ENCODE measurements around the gene MYO5A. TPM values are rescaled to one million over a fixed set of nuclear protein-coding genes. Genes with fewer than 3 reads are reported as not detected.

The MYO5A gene
- total RNA-seq, 1 experiment from 2014 or later, result 17.6 TPM

DNA sequence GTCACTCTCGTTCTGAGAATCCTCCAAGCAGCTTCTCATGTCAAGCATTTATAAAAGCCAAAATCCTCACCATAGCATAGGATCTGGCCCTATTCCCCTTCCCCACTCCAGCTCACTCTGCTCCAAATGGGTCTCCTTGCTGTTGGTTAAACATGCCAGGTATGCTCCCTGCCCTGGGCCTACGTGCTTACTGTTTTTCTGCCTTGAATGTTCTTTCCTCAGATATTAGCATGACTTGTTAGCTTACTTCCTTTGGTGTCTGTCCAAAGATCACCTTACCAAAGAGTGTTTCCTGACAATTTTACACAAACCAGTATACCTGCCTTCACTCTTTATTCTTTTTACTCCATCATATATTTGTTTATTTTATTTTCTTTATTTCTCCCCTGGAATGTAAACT, 200.0 kb downstream of the MYO5A start:
- DNase-seq (ENCODE audit: low read depth, low spot score), result no peak
- POLR2A ChIA-PET, result no interaction called here
- Histone ChIP-seq H3K36me3 (ENCODE audit: control insufficient read depth in 1 of 2, insufficient read depth in 2 of 2, low read length in 2 of 2) (no peaks in the 10 kb centered on the region), H3K4me3 (replicated peaks in 1 of 2; ENCODE audit: low read depth in 1 of 2, low read length in 2 of 2) (no peak overlapping the region), H3K79me2 (ENCODE audit: insufficient read depth, low read length) (no peaks in the 10 kb centered on the region), H3K4me2 (ENCODE audit: low read length) (no peak overlapping the region), H3K9ac (ENCODE audit: low read length) (no peak overlapping the region), H3K4me1 (ENCODE audit: control insufficient read depth in 1 of 2, insufficient read depth in 2 of 2, low read length in 2 of 2) (peaks cover 0 to 2% of the 10 kb centered on the region in 2 experiments; a peak in 1 of 4 replicates), H3K27me3 (ENCODE audit: insufficient read depth, low read length) (no peaks in the 10 kb centered on the region), H3K9me3 (ENCODE audit: control insufficient read depth in 1 of 2, insufficient read depth in 1 of 2, low read depth in 1 of 2, low read length in 2 of 2) (no peaks in the 10 kb centered on the region), H4K20me1 (ENCODE audit: insufficient read depth) (no peaks in the 10 kb centered on the region), H3K27ac (ENCODE audit: low read depth, low read length) (no peak overlapping the region), H2AFZ (ENCODE audit: low read depth, low read length, poor library complexity, severe bottlenecking) (no peak overlapping the region), H3K9me2 (ENCODE audit: insufficient read depth) (no peaks in the 10 kb centered on the region)
- CTCF ChIA-PET, result no interaction called here
- RAD21 ChIA-PET (ENCODE audit: low non-redundant PET in 1 of 2, low total read pairs in 2 of 2, uncharacterized antibody in 2 of 2, unreplicated experiment in 2 of 2), result no interaction called here
- BruUV-seq (replicated peaks), result no TSS peak
- no peak for ATAC-seq
- TF ChIP-seq ZNF274 (IDR thresholded peaks at IDR 0.05; ENCODE audit: low read depth, low read length) (no peak), RAD21 (IDR thresholded peaks at IDR 0.05; ENCODE audit: low read depth) (no peak), POLR2AphosphoS5 (IDR thresholded peaks at IDR 0.05; ENCODE audit: low read depth, low read length) (no peak), CEBPB (IDR thresholded peaks at IDR 0.05; ENCODE audit: low read depth) (no peak), EZH2phosphoT487 (IDR thresholded peaks at IDR 0.05; ENCODE audit: borderline replicate concordance) (no peak), ELF1 (IDR thresholded peaks at IDR 0.05; ENCODE audit: borderline replicate concordance, low read depth) (no peak), SIN3A (IDR thresholded peaks at IDR 0.05; ENCODE audit: low read depth) (no peak), POLR2A (IDR thresholded peaks at IDR 0.05; ENCODE audit: borderline replicate concordance, extremely low read depth, insufficient read depth, insufficient read length) (no peak), EZH2 (IDR thresholded peaks at IDR 0.05) (no peak), SRF (IDR thresholded peaks at IDR 0.05; ENCODE audit: low read depth) (no peak), FOSL1 (IDR thresholded peaks at IDR 0.05; ENCODE audit: low read depth) (no peak), YY1 (IDR thresholded peaks at IDR 0.05; ENCODE audit: extremely low read depth, insufficient replicate concordance, low read depth, low read length) (no peak), SP1 (IDR thresholded peaks at IDR 0.05; ENCODE audit: low read depth) (no peak), CBX3 (IDR thresholded peaks at IDR 0.05; ENCODE audit: low read depth) (no peak), EGR1 (IDR thresholded peaks at IDR 0.05; ENCODE audit: low read depth) (no peak)
- TF ChIP-seq, protein P1, sequence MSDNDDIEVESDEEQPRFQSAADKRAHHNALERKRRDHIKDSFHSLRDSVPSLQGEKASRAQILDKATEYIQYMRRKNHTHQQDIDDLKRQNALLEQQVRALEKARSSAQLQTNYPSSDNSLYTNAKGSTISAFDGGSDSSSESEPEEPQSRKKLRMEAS (IDR thresholded peaks at IDR 0.05), result no peak
- TF ChIP-seq, protein P2, sequence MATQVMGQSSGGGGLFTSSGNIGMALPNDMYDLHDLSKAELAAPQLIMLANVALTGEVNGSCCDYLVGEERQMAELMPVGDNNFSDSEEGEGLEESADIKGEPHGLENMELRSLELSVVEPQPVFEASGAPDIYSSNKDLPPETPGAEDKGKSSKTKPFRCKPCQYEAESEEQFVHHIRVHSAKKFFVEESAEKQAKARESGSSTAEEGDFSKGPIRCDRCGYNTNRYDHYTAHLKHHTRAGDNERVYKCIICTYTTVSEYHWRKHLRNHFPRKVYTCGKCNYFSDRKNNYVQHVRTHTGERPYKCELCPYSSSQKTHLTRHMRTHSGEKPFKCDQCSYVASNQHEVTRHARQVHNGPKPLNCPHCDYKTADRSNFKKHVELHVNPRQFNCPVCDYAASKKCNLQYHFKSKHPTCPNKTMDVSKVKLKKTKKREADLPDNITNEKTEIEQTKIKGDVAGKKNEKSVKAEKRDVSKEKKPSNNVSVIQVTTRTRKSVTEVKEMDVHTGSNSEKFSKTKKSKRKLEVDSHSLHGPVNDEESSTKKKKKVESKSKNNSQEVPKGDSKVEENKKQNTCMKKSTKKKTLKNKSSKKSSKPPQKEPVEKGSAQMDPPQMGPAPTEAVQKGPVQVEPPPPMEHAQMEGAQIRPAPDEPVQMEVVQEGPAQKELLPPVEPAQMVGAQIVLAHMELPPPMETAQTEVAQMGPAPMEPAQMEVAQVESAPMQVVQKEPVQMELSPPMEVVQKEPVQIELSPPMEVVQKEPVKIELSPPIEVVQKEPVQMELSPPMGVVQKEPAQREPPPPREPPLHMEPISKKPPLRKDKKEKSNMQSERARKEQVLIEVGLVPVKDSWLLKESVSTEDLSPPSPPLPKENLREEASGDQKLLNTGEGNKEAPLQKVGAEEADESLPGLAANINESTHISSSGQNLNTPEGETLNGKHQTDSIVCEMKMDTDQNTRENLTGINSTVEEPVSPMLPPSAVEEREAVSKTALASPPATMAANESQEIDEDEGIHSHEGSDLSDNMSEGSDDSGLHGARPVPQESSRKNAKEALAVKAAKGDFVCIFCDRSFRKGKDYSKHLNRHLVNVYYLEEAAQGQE (IDR thresholded peaks at IDR 0.05; ENCODE audit: low read depth), result no peak
- TF ChIP-seq, protein P3, sequence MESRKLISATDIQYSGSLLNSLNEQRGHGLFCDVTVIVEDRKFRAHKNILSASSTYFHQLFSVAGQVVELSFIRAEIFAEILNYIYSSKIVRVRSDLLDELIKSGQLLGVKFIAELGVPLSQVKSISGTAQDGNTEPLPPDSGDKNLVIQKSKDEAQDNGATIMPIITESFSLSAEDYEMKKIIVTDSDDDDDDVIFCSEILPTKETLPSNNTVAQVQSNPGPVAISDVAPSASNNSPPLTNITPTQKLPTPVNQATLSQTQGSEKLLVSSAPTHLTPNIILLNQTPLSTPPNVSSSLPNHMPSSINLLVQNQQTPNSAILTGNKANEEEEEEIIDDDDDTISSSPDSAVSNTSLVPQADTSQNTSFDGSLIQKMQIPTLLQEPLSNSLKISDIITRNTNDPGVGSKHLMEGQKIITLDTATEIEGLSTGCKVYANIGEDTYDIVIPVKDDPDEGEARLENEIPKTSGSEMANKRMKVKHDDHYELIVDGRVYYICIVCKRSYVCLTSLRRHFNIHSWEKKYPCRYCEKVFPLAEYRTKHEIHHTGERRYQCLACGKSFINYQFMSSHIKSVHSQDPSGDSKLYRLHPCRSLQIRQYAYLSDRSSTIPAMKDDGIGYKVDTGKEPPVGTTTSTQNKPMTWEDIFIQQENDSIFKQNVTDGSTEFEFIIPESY (IDR thresholded peaks at IDR 0.05; ENCODE audit: extremely low read depth, insufficient replicate concordance, low read length), result no peak
- intact Hi-C loops (cut with micrococcal nuclease), result no loop called here

Data from HCT116 (cell line).